Measurements from ENCODE around the gene PGAP3.

PGAP3 gene

GRCh38 chr17:39663688-39664580 lies 23.9 kb downstream of the PGAP3 start:
- Histone ChIP-seq H3K4me3 (ENCODE audit: low read length, poor library complexity, severe bottlenecking) (no peak overlapping the region), H3K27me3 (ENCODE audit: insufficient read depth, low read length, poor library complexity, severe bottlenecking) (no peaks in the 10 kb centered on the region), H3K9me3 (ENCODE audit: insufficient read depth, low read depth, low read length) (no peaks in the 10 kb centered on the region), H3K9me2 (replicated peaks; ENCODE audit: low read depth, low read length) (no peaks in the 10 kb centered on the region), H3K36me3 (ENCODE audit: insufficient read depth, low read length) (peaks cover 35% of the 10 kb centered on the region; the same call in 1 of the 2 replicates), H3F3A (ENCODE audit: low read depth) (no peaks in the 10 kb centered on the region), H3K4me1 (ENCODE audit: insufficient read depth, low read length, poor library complexity, severe bottlenecking) (no peaks in the 10 kb centered on the region), H2AFZ (ENCODE audit: low read length) (no peak overlapping the region), H3K9ac (ENCODE audit: low read depth, low read length, poor library complexity, severe bottlenecking) (no peak overlapping the region), H3K79me2 (ENCODE audit: insufficient read depth, low read length) (no peaks in the 10 kb centered on the region), H3K4me2 (ENCODE audit: low read depth, low read length, poor library complexity, severe bottlenecking) (no peak overlapping the region), H4K20me1 (ENCODE audit: insufficient read depth, low read length, poor library complexity, severe bottlenecking) (no peaks in the 10 kb centered on the region)
- TF ChIP-seq, protein P1, sequence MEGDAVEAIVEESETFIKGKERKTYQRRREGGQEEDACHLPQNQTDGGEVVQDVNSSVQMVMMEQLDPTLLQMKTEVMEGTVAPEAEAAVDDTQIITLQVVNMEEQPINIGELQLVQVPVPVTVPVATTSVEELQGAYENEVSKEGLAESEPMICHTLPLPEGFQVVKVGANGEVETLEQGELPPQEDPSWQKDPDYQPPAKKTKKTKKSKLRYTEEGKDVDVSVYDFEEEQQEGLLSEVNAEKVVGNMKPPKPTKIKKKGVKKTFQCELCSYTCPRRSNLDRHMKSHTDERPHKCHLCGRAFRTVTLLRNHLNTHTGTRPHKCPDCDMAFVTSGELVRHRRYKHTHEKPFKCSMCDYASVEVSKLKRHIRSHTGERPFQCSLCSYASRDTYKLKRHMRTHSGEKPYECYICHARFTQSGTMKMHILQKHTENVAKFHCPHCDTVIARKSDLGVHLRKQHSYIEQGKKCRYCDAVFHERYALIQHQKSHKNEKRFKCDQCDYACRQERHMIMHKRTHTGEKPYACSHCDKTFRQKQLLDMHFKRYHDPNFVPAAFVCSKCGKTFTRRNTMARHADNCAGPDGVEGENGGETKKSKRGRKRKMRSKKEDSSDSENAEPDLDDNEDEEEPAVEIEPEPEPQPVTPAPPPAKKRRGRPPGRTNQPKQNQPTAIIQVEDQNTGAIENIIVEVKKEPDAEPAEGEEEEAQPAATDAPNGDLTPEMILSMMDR (conservative IDR thresholded peaks at IDR 0.05; ENCODE audit: low read length): no peak
- no peak for TF ChIP-seq EZH2phosphoT487 (IDR thresholded peaks at IDR 0.05; ENCODE audit: borderline replicate concordance)

- Histone ChIP-seq H3K9me3 (ENCODE audit: insufficient read depth, low read depth, low read length) (no peaks in the 10 kb centered on the region), H2AFZ (ENCODE audit: low read length) (no peak overlapping the region), H4K20me1 (ENCODE audit: insufficient read depth, low read length, poor library complexity, severe bottlenecking) (no peaks in the 10 kb centered on the region), H3K36me3 (ENCODE audit: insufficient read depth, low read length) (peaks cover 41% of the 10 kb centered on the region; the same call in 1 of the 2 replicates), H3K79me2 (ENCODE audit: insufficient read depth, low read length) (no peaks in the 10 kb centered on the region), H3K4me2 (ENCODE audit: low read depth, low read length, poor library complexity, severe bottlenecking) (no peak overlapping the region), H3F3A (ENCODE audit: low read depth) (no peaks in the 10 kb centered on the region), H3K4me3 (ENCODE audit: low read length, poor library complexity, severe bottlenecking) (no peak overlapping the region), H3K9ac (ENCODE audit: low read depth, low read length, poor library complexity, severe bottlenecking) (no peak overlapping the region), H3K27me3 (ENCODE audit: insufficient read depth, low read length, poor library complexity, severe bottlenecking) (no peaks in the 10 kb centered on the region), H3K9me2 (replicated peaks; ENCODE audit: low read depth, low read length) (no peaks in the 10 kb centered on the region), H3K4me1 (ENCODE audit: insufficient read depth, low read length, poor library complexity, severe bottlenecking) (no peaks in the 10 kb centered on the region)
- TF ChIP-seq, protein P1 (conservative IDR thresholded peaks at IDR 0.05; ENCODE audit: low read length): no peak
Measured at GRCh38 chr17:39663340-39663687, 24.5 kb downstream of the PGAP3 start.

DNA sequence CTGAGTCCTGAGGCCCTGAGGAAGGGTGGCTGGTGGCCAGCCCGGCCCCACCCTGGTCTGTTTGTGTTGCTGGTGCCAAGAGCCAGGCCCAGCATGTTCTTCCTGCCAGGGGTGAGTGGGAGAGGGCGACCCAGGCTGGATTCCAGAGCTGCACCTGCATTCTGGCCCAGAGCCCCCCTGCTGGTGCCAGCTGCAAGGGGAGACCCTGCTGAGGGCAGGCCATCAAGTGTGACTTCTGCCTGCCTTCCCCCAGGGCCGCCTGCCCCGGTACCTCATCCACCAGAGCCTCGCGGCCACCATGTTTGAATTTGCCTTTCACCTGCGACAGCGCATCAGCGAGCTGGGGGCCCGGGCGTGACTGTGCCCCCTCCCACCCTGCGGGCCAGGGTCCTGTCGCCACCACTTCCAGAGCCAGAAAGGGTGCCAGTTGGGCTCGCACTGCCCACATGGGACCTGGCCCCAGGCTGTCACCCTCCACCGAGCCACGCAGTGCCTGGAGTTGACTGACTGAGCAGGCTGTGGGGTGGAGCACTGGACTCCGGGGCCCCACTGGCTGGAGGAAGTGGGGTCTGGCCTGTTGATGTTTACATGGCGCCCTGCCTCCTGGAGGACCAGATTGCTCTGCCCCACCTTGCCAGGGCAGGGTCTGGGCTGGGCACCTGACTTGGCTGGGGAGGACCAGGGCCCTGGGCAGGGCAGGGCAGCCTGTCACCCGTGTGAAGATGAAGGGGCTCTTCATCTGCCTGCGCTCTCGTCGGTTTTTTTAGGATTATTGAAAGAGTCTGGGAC lies 25.1 kb downstream of the PGAP3 start:
- Histone ChIP-seq H2AFZ (ENCODE audit: low read length) (no peak overlapping the region), H3F3A (ENCODE audit: low read depth) (no peaks in the 10 kb centered on the region), H3K9me3 (ENCODE audit: insufficient read depth, low read depth, low read length) (no peaks in the 10 kb centered on the region), H4K20me1 (ENCODE audit: insufficient read depth, low read length, poor library complexity, severe bottlenecking) (no peaks in the 10 kb centered on the region), H3K79me2 (ENCODE audit: insufficient read depth, low read length) (no peaks in the 10 kb centered on the region), H3K27me3 (ENCODE audit: insufficient read depth, low read length, poor library complexity, severe bottlenecking) (no peaks in the 10 kb centered on the region), H3K4me1 (ENCODE audit: insufficient read depth, low read length, poor library complexity, severe bottlenecking) (no peaks in the 10 kb centered on the region), H3K36me3 (ENCODE audit: insufficient read depth, low read length) (peaks cover 47% of the 10 kb centered on the region; the same call in 1 of the 2 replicates), H3K4me2 (ENCODE audit: low read depth, low read length, poor library complexity, severe bottlenecking) (no peak overlapping the region), H3K4me3 (ENCODE audit: low read length, poor library complexity, severe bottlenecking) (no peak overlapping the region), H3K9me2 (replicated peaks; ENCODE audit: low read depth, low read length) (no peaks in the 10 kb centered on the region), H3K9ac (ENCODE audit: low read depth, low read length, poor library complexity, severe bottlenecking) (no peak overlapping the region)
- TF ChIP-seq, protein P1 (conservative IDR thresholded peaks at IDR 0.05; ENCODE audit: low read length): no peak
- no peak for TF ChIP-seq EZH2phosphoT487 (IDR thresholded peaks at IDR 0.05; ENCODE audit: borderline replicate concordance)

All from Loucy (cell line).